Heart left ventricle (tissue), 16 donors: ENCODE data around the gene RBM4B. TPM values are rescaled to one million over a fixed set of nuclear protein-coding genes. Genes with fewer than 3 reads are reported as not detected.

Experiments
- ATAC-seq, 4 donors: fragments of 200-7000 bp; cut with Tn5 transposase; one replicate each; pipeline ENCODE4 v1.9.1; 2020 to 2022; ENCODE audit warnings: moderate library complexity in 4 of 4, mild to moderate bottlenecking in 3 of 4, moderate number of reproducible peaks in 1 of 4
- DNase-seq, 5 donors: peaks; one replicate each; pipeline ENCODE4 v3.0.0-alpha.2; 2020
- H3K27ac ChIP-seq, 12 donors: fragments of 200-600 bp; sonication (generic) in 4 of 12; one replicate each; pipeline versions ENCODE4 v1.5.0 to v1.8.0; 2016 to 2022; ENCODE audit warnings: mild to moderate bottlenecking in 2 of 12
- H3K27me3 ChIP-seq, 9 donors: fragments of 200-600 bp; sonication (generic) in 2 of 9; one replicate each; pipeline versions ENCODE4 v1.5.1 to v1.8.0; 2016 to 2022; ENCODE audit warnings: mild to moderate bottlenecking in 3 of 9
- H3K36me3 ChIP-seq, 9 donors: fragments of 200-600 bp; sonication (generic) in 2 of 9; one replicate each; pipeline versions ENCODE4 v1.5.0 to v1.8.0; 2018 to 2022; ENCODE audit warnings: mild to moderate bottlenecking in 2 of 9
- H3K4me1 ChIP-seq, 12 donors: fragments of 200-600 bp; sonication (generic) in 4 of 12; one replicate each; pipeline versions ENCODE4 v1.5.0 to v1.8.0; 2016 to 2022; ENCODE audit warnings: mild to moderate bottlenecking in 3 of 12
- H3K4me3 ChIP-seq, 12 donors: fragments of 200-600 bp; sonication (generic) in 4 of 12; one replicate each; pipeline versions ENCODE4 v1.5.0 to v1.8.0; 2017 to 2022; ENCODE audit warnings: mild to moderate bottlenecking in 9 of 12, moderate library complexity in 4 of 12
- H3K9me3 ChIP-seq, 12 donors: fragments of 200-600 bp; sonication (generic) in 4 of 12; one replicate each; pipeline versions ENCODE4 v1.5.0 to v1.8.0; 2016 to 2022; ENCODE audit warnings: mild to moderate bottlenecking in 1 of 12
- POLR2A ChIP-seq, 2 donors: fragments of 450-650 bp; IDR thresholded peaks; one replicate each; pipeline ENCODE4 v1.6.1; 2017; ENCODE audit warnings: antibody characterized with exemption in 2 of 2, mild to moderate bottlenecking in 2 of 2, moderate library complexity in 2 of 2
- WGBS, 4 donors: extraction: QIAGEN DNeasy Blood & Tissue Kit in 2 of 4; methylation state at CpG; one replicate each; pipeline versions ENCODE4 v1.1.5 to v1.1.7; 2013 to 2018; 5-methylcytosine and 5-hydroxymethylcytosine counted together
- intact Hi-C, 10 donors: fragments of 100-400 bp; cut with DNase I; formaldehyde crosslinking; loops; one replicate each; pipeline versions ENCODE4 v1.11.1 to v1.14.2; 2022
- polyA plus RNA-seq, 2 donors: library from polyadenylated mRNA; stranded (reverse); fragments of 200-250 nt; gene quantifications; one replicate each; pipeline ENCODE4 v1.2.3, GENCODE V29; 2013
- total RNA-seq, 9 donors: library from RNA; depleted of rRNA in 2 of 9; stranded (reverse); fragments of >200 nt in 2 of 9; fragmentation: NEBNext Ultra II Directional in 3 of 9; extraction: Animal tissue kit (Norgen Biotek cat#: 25700) in 3 of 9; gene quantifications; one replicate each; pipeline versions ENCODE4 v1.1.0 to v1.2.4, GENCODE V29; 2016 to 2023
- TF ChIP-seq, protein P1 (sequence below), 12 donors: fragments of 200-600 bp; sonication (generic) in 4 of 12; IDR thresholded peaks; one replicate each; pipeline versions ENCODE4 v1.5.0 to v1.8.0; 2018 to 2022; ENCODE audit warnings: antibody characterized with exemption in 12 of 12, mild to moderate bottlenecking in 5 of 12
- donor health status: ischemic (EF 13 %, LVEDD 7.1; RV severe dilation, severe dysfunction).
- donor health status: healthy with polysubstance abuse.
- donor health status: DM: no; HTN: yes; CAD: no.
- donor health status: DM: no; HTN: no; CAD: no.
- donor health status: ischemic (EF 25% LVEDD 6.9; RV normal size, moderate dysfunction).
- donor health status: ischemic (EF 25% LVEDD 5.7; RV mildly dilated, moderate dysfunction).
- donor health status: healthy.
- donor health status: DM: yes; HTN: yes; CAD: no.
- donor health status: ischemic (EF 35%, LVEDD 5.7; RV mildly dilated, moderate dysfunction).
- donor health status: nonischemic (EF 11% LVEDD 7.7; RV severe dilation, severe dysfunction).
- donor health status: DM: yes; HTN: yes; CAD: no.
- donor health status: PGD.
- donor health status: ischemic (EF 29% LVEDD 5.4; RV normal size, mild dysfunction).
- donor health status: nonischemic (EF 23%, LVEDD 6.1; RV moderate dilation, normal function).

Gene RBM4B
- total and polyA plus RNA-seq, 11 donors, result 7.0 to 13.3 (median 10.0) TPM

DNA sequence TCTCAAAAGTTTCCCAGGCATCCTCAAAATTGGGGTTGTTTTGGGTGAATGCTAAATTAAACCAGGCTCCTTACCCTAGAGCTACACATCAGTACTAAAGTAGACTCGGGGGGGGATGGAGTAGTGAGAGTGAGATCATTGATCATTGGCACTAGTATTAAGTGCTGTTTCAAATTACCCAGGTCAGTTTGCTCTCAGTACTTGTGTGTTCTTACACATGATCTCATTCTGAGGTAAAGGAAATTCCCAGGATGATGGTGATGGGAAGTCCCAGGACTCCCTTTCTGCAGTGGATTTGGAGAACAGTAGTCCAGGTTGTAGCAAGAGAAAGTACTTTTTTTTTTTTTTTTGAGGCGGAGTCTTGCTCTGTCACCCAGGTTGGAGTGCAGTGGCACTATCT, 26.7 kb downstream of the RBM4B start:
- Histone ChIP-seq H3K36me3 (peaks cover 0 to 89% (median 57%) of the 10 kb centered on the region in 9 donors), H3K4me1 (peaks cover 0 to 15% (median 7%) of the 10 kb centered on the region in 12 donors), H3K4me3 (no peak overlapping the region), H3K27ac (no peak overlapping the region), H3K27me3 (no peaks in the 10 kb centered on the region), H3K9me3 (no peaks in the 10 kb centered on the region)
- ATAC-seq (no peak), DNase-seq (no peak)
- TF ChIP-seq, protein P1, sequence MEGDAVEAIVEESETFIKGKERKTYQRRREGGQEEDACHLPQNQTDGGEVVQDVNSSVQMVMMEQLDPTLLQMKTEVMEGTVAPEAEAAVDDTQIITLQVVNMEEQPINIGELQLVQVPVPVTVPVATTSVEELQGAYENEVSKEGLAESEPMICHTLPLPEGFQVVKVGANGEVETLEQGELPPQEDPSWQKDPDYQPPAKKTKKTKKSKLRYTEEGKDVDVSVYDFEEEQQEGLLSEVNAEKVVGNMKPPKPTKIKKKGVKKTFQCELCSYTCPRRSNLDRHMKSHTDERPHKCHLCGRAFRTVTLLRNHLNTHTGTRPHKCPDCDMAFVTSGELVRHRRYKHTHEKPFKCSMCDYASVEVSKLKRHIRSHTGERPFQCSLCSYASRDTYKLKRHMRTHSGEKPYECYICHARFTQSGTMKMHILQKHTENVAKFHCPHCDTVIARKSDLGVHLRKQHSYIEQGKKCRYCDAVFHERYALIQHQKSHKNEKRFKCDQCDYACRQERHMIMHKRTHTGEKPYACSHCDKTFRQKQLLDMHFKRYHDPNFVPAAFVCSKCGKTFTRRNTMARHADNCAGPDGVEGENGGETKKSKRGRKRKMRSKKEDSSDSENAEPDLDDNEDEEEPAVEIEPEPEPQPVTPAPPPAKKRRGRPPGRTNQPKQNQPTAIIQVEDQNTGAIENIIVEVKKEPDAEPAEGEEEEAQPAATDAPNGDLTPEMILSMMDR (IDR thresholded peaks at IDR 0.05), result no peak
- TF ChIP-seq POLR2A (IDR thresholded peaks at IDR 0.05), result no peak
- intact Hi-C loops, result no loop called here
- 87 to 96% (median 93%) methylated on average over 2 of the region's 2 CpGs for WGBS, 4 donors

GRCh38 chr11:66649903-66650302, 27.8 kb downstream of the RBM4B start:
- Histone ChIP-seq H3K4me1 (peaks cover 0 to 26% (median 18%) of the 10 kb centered on the region in 12 donors), H3K4me3 (no peak overlapping the region), H3K36me3 (peaks cover 0 to 99% (median 68%) of the 10 kb centered on the region in 9 donors), H3K27ac (no peak overlapping the region), H3K27me3 (no peaks in the 10 kb centered on the region), H3K9me3 (no peaks in the 10 kb centered on the region)
- intact Hi-C loops, result no loop called here
- no peak for DNase-seq
- WGBS, 4 donors, result 98 to 99% (median 99%) methylated on average over 5 of the region's 5 CpGs
- no peak for ATAC-seq
- TF ChIP-seq, protein P1 (IDR thresholded peaks at IDR 0.05), result no peak
- no peak for TF ChIP-seq POLR2A (IDR thresholded peaks at IDR 0.05)

DNA sequence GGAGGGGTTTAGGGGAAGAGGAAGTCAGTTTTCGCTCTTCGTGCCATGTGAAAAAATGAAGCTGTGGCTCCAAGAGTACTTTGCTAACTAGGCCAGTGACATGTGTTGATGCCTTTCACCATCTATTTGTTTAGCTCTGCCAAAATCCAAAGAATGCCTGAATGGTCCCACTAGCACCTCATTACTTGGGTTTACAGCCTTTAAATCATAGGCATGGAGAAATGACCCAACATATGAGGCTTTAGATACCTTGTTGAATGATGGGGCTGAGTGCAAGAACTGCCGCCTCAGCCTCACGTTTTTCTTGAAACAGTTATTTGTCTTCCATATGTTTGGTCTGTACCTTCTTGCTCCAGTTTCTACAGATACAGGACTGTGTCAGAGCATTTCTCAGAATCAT, 30.9 kb downstream of the RBM4B start:
- no peaks in the 10 kb centered on the region for H3K9me3 ChIP-seq
- ATAC-seq, result no peak
- WGBS, 4 donors, result 67 to 73% (median 71%) methylated on average over 4 of the region's 4 CpGs
- no peaks in the 10 kb centered on the region for H3K27me3 ChIP-seq
- no peak overlapping the region for H3K27ac ChIP-seq
- H3K4me1 ChIP-seq, result peaks cover 11 to 57% (median 49%) of the 10 kb centered on the region in 12 donors
- DNase-seq, result no peak
- H3K36me3 ChIP-seq, result peaks cover 3 to 100% (median 80%) of the 10 kb centered on the region in 9 donors
- intact Hi-C loops, result no loop called here
- H3K4me3 ChIP-seq, result no peak overlapping the region
- TF ChIP-seq, protein P1 (IDR thresholded peaks at IDR 0.05), result no peak

DNA sequence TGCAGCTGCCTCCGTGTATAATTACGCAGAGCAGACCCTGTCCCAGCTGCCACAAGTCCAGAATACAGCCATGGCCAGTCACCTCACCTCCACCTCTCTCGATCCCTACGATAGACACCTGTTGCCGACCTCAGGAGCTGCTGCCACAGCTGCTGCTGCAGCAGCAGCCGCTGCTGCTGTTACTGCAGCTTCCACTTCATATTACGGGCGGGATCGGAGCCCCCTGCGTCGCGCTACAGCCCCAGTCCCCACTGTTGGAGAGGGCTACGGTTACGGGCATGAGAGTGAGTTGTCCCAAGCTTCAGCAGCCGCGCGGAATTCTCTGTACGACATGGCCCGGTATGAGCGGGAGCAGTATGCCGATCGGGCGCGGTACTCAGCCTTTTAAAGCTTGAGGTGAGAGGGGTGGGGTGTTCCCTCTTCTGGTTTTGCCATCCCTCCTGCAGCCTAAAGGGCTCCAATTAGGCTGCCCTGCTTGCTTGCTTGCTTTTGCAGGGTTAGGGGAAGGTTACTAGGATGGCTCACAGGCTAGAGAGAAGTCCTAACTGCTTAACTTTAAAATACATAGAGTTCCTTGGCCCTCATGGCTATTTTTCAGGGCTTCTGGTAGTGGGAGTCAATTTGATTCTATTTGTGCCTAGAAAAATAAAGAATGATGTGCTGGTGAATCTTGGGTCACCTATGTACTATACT, 33.8 kb downstream of the RBM4B start:
- H3K4me1 ChIP-seq, result peaks cover 22 to 83% (median 72%) of the 10 kb centered on the region in 12 donors
- no peak overlapping the region for H3K27ac ChIP-seq
- TF ChIP-seq, protein P1 (IDR thresholded peaks at IDR 0.05), result no peak
- intact Hi-C loops, result no loop called here
- DNase-seq (no peak), ATAC-seq (no peak)
- peak overlapping the region in 2 of 12 donors; percentile 75 to 90 for H3K4me3 ChIP-seq
- peaks cover 3 to 95% (median 88%) of the 10 kb centered on the region in 9 donors for H3K36me3 ChIP-seq
- H3K27me3 ChIP-seq, result no peaks in the 10 kb centered on the region
- no peaks in the 10 kb centered on the region for H3K9me3 ChIP-seq
- WGBS, 4 donors, result 86 to 91% (median 90%) methylated on average over 17 to 24 of the region's 24 CpGs
